HUDEP-2 (cell line): ENCODE data around the gene GRPEL2.
"Not testable (repeated sequence)": the region's sequence is repeated elsewhere in the genome, so short reads cannot be mapped to it uniquely, and the experiment has no call there.

ENCODE experiments used
- DNase-seq, 76 experiments: peaks; one replicate each; lab custom pipeline; 2025; ENCODE audit not compliant: unreplicated experiment in 76 of 76; lab: John Stamatoyannopoulos, UW

Gene GRPEL2

GRCh38 chr5:149391076-149391475, 45.8 kb downstream of the GRPEL2 start:
- not testable (repeated sequence) for DNase-seq

GRCh38 chr5:149391524-149391923, 46.2 kb downstream of the GRPEL2 start:
- no peak for DNase-seq

- no peak for DNase-seq
Measured at GRCh38 chr5:149392718-149393117, 47.4 kb downstream of the GRPEL2 start.

- DNase-seq, result not testable (repeated sequence)
Measured at GRCh38 chr5:149394996-149395395, 49.7 kb downstream of the GRPEL2 start.

- no peak for DNase-seq
Measured at GRCh38 chr5:149397530-149397929, 52.2 kb downstream of the GRPEL2 start.

- not testable (repeated sequence) for DNase-seq
Measured at GRCh38 chr5:149398747-149399266, 53.5 kb downstream of the GRPEL2 start.

- no peak for DNase-seq
Measured at GRCh38 chr5:149399775-149400174, 54.5 kb downstream of the GRPEL2 start.

- no peak for DNase-seq
Measured at GRCh38 chr5:149400304-149400703, 55.0 kb downstream of the GRPEL2 start.

GRCh38 chr5:149401051-149401450, 55.8 kb downstream of the GRPEL2 start:
- no peak for DNase-seq

- no peak for DNase-seq
Measured at GRCh38 chr5:149402291-149402690, 57.0 kb downstream of the GRPEL2 start.
